ENCODE measurements around the gene ESRRA. TPM values are rescaled to one million over a fixed set of nuclear protein-coding genes. Genes with fewer than 3 reads are reported as not detected.

ESRRA gene
- total RNA-seq, 1 donor from 2014 or later, result 28.1 TPM

DNA sequence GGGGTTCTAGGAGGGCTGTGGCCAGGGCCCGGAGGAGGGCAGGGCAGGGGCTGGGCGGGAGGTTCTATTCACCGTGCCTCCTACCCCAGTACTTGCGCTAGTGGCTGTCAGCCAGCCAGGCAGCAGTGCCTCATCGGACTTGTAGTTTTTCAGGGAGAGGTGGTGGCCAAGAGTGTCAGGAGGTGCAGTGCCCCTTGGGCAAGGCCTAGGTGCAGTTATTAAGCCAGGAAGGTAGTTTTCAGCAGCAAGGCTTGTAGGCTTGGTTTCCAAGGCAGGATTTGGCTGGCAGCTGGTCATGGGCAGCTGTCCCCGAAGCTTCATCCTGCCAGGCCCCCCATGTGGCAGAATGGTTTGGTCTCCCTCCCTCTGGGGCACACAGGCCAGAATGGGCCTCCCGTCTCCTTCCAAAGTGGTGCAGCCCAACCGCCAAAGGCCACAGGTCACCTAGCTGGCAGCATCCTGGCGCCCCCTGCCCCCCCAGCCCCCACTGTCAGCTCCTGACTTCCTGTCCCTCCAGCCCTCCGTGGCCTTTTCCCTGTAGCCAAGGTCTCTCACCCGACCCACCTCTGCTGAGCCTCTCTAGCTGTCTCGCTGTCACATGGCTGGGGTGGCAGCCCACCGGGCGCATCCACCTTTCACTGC lies 43.2 kb downstream of the ESRRA start:
- no peaks in the 10 kb centered on the region for H3K36me3 Mint-ChIP-seq (ENCODE audit: insufficient read depth)
- no peaks in the 10 kb centered on the region for H3K9me3 Mint-ChIP-seq (ENCODE audit: low read depth)
- no peak overlapping the region for H3K4me3 Mint-ChIP-seq (ENCODE audit: low read depth)
- no peak overlapping the region for H3K27ac Mint-ChIP-seq
- no peaks in the 10 kb centered on the region for H3K4me1 Mint-ChIP-seq (ENCODE audit: low read depth)
- no peak for DNase-seq (ENCODE audit: low spot score, unreplicated experiment)
- peaks cover 3% of the 10 kb centered on the region for H3K27me3 Mint-ChIP-seq
- TF ChIP-seq, protein P1, sequence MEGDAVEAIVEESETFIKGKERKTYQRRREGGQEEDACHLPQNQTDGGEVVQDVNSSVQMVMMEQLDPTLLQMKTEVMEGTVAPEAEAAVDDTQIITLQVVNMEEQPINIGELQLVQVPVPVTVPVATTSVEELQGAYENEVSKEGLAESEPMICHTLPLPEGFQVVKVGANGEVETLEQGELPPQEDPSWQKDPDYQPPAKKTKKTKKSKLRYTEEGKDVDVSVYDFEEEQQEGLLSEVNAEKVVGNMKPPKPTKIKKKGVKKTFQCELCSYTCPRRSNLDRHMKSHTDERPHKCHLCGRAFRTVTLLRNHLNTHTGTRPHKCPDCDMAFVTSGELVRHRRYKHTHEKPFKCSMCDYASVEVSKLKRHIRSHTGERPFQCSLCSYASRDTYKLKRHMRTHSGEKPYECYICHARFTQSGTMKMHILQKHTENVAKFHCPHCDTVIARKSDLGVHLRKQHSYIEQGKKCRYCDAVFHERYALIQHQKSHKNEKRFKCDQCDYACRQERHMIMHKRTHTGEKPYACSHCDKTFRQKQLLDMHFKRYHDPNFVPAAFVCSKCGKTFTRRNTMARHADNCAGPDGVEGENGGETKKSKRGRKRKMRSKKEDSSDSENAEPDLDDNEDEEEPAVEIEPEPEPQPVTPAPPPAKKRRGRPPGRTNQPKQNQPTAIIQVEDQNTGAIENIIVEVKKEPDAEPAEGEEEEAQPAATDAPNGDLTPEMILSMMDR (IDR thresholded peaks at IDR 0.05; ENCODE audit: unreplicated experiment), result no peak

DNA sequence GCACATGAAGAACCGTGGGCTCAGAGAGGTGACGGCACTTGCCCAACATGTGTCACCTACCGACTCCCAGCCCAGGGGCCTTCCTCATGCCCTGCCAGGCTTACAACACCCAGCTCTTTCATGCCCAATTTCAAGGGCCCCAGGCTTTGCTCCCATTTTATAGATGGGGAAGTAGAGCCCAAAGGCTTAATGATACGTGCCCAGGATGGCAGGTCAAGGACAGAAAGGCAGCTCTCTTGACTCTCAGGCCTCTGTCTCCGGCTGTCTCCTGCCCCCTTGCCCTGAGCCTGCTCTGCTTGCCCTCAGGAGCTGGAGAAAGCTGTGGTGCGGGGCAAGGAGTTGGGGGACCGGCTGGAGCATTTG lies 43.7 kb downstream of the ESRRA start:
- Mint-ChIP-seq H3K4me1 (ENCODE audit: low read depth) (no peaks in the 10 kb centered on the region), H3K27ac (no peak overlapping the region), H3K27me3 (peaks cover 3% of the 10 kb centered on the region), H3K36me3 (ENCODE audit: insufficient read depth) (no peaks in the 10 kb centered on the region), H3K9me3 (ENCODE audit: low read depth) (no peaks in the 10 kb centered on the region), H3K4me3 (ENCODE audit: low read depth) (no peak overlapping the region)
- DNase-seq (ENCODE audit: low spot score, unreplicated experiment), result no peak
- TF ChIP-seq, protein P1 (IDR thresholded peaks at IDR 0.05; ENCODE audit: unreplicated experiment), result no peak

DNA sequence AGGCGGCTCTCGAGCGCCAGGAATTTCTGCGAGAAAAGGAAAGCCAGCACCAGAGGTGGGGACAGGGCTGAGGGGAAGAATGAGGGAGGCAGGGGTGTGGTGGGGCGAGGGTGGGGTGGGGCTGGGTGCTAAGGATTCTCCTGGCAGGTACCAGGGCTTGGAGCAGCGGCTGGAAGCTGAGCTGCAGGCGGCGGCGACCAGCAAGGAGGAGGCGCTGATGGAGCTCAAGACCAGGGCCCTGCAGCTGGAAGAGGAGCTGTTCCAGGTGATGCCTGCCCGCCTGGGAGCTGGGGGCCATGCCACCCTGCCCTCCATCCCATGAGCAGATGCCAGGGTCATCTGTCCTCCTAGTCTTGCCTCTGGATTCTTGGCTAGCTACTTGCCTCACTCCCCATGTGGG lies 44.1 kb downstream of the ESRRA start:
- H3K4me3 Mint-ChIP-seq (ENCODE audit: low read depth), result no peak overlapping the region
- H3K4me1 Mint-ChIP-seq (ENCODE audit: low read depth), result no peaks in the 10 kb centered on the region
- DNase-seq (ENCODE audit: low spot score, unreplicated experiment), result no peak
- TF ChIP-seq, protein P1 (IDR thresholded peaks at IDR 0.05; ENCODE audit: unreplicated experiment), result no peak
- no peaks in the 10 kb centered on the region for H3K9me3 Mint-ChIP-seq (ENCODE audit: low read depth)
- H3K36me3 Mint-ChIP-seq (ENCODE audit: insufficient read depth), result no peaks in the 10 kb centered on the region
- H3K27ac Mint-ChIP-seq, result no peak overlapping the region
- peaks cover 3% of the 10 kb centered on the region for H3K27me3 Mint-ChIP-seq

DNA sequence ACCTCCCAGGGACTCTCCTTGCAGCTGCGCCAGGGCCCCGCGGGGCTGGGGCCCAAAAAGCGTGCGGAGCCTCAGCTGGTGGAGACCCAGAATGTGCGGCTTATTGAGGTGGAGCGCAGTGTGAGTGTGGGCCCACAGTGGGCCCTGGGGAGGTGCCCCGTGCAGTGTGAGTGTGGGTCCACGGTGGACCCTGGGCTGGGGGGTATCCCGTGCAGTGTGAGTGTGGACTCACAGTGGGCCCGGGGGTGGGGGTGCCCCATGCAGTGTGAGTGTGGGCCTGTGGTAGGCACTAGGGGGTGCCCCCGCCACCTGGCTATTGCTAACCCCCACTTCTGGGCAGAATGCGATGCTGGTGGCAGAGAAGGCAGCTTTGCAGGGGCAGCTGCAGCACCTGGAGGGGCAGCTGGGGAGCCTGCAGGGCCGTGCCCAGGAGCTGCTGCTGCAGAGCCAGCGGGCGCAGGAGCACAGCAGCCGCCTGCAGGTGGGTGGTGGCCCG lies 45.9 kb downstream of the ESRRA start:
- no peaks in the 10 kb centered on the region for H3K9me3 Mint-ChIP-seq (ENCODE audit: low read depth)
- no peak for DNase-seq (ENCODE audit: low spot score, unreplicated experiment)
- H3K36me3 Mint-ChIP-seq (ENCODE audit: insufficient read depth), result no peaks in the 10 kb centered on the region
- no peak overlapping the region for H3K4me3 Mint-ChIP-seq (ENCODE audit: low read depth)
- no peak overlapping the region for H3K27ac Mint-ChIP-seq
- H3K27me3 Mint-ChIP-seq, result no peaks in the 10 kb centered on the region
- H3K4me1 Mint-ChIP-seq (ENCODE audit: low read depth), result no peaks in the 10 kb centered on the region
- TF ChIP-seq, protein P1 (IDR thresholded peaks at IDR 0.05; ENCODE audit: unreplicated experiment), result no peak

DNA sequence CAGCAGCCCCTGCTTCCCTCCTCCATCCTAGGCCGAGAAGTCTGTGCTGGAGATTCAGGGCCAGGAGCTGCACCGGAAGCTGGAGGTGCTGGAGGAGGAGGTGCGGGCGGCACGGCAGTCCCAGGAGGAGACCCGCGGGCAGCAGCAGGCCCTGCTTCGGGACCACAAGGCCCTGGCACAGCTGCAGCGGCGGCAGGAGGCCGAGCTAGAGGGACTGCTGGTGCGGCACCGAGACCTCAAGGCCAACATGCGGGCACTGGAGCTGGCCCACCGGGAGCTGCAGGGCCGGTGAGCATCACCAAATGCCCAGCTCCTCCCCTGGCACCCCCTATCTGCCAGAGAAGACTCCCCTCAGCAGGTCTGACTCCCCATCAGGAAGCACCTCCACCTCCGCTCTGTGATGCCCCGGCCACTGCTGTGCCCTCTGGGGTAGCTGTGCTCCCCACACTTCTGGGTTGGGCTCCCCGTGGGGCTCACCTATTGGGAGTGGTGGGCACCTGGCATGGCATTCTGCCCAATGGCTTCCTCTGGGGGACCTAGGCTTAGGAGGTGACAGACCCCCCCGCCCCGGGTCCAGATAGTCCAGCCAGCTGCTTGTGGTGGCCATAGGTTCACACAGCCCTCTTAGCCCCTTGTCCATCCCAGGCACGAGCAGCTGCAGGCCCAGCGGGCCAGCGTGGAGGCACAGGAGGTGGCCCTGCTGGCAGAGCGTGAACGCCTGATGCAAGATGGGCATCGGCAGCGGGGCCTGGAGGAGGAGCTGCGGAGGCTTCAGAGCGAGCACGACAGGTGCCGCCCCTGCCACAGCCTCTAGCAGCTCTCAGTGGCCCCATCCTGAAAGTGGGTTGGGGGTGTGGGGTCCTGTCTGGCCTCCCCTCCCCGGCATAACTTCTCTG lies 47.0 kb downstream of the ESRRA start:
- Mint-ChIP-seq H3K4me1 (ENCODE audit: low read depth) (peaks cover 2% of the 10 kb centered on the region), H3K36me3 (ENCODE audit: insufficient read depth) (no peaks in the 10 kb centered on the region), H3K4me3 (ENCODE audit: low read depth) (no peak overlapping the region), H3K9me3 (ENCODE audit: low read depth) (no peaks in the 10 kb centered on the region), H3K27me3 (peaks cover 3% of the 10 kb centered on the region), H3K27ac (no peak overlapping the region)
- no peak for DNase-seq (ENCODE audit: low spot score, unreplicated experiment)
- TF ChIP-seq, protein P1 (IDR thresholded peaks at IDR 0.05; ENCODE audit: unreplicated experiment), result no peak
